22Rv1 (cell line): Measurements from ENCODE around the gene STK32A.

ENCODE experiments used
- H3K27ac ChIP-seq: fragments of 450-650 bp; 2 replicates; pipeline ENCODE4 v1.5.1; 2017
- CTCF ChIP-seq: fragments of 450-650 bp; IDR thresholded peaks from 2 replicates; pipeline ENCODE4 v1.5.1; 2017; ENCODE audit warnings: mild to moderate bottlenecking
- ZFX ChIP-seq: fragments of 450-650 bp; IDR thresholded peaks from 2 replicates; pipeline ENCODE4 v1.6.1; 2017; ENCODE audit warnings: antibody characterized with exemption, borderline replicate concordance

Gene STK32A

DNA sequence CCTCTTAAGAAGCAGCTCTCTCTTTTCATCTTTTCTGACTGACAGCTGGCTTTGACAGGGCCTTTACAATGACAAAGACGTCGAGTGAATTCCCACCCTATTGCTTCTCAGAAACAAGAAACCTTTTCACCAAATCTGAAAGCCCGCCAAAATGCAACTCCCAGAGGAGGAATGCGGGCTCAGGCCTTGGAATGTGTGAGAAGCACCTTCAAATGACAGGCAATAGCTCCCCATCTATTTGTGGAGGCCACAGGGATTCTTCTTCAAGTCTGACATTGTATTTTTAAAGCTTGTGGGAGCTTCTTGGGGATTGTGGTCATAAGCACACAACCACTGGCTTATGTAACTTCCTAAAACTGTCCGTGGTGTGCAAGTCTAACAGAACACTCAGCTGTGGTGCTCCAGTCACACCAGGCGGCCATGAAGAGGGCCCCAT is 202.4 kb downstream of the STK32A start:
- no peak overlapping the region for H3K27ac ChIP-seq
- TF ChIP-seq CTCF (no peak), ZFX (no peak)
